Peyer's patch (tissue), 4 donors: ENCODE data around the gene ERCC2.

ENCODE experiments used
- POLR2A ChIP-seq, 2 donors: fragments of 450-650 bp; IDR thresholded peaks; one replicate each; pipeline ENCODE4 v1.5.1; 2017; ENCODE audit warnings: antibody characterized with exemption in 2 of 2, mild to moderate bottlenecking in 2 of 2, moderate library complexity in 2 of 2
- TF ChIP-seq, protein P1 (sequence below), 6 experiments: fragments of 450-650 bp in 4 of 6; fragments of 200-600 bp in 2 of 6; sonication (generic) in 1 of 6; IDR thresholded peaks; one replicate each; pipeline ENCODE4 v1.5.1; 2017 to 2019; ENCODE audit warnings: antibody characterized with exemption in 6 of 6, mild to moderate bottlenecking in 3 of 6, moderate library complexity in 1 of 6

DNA sequence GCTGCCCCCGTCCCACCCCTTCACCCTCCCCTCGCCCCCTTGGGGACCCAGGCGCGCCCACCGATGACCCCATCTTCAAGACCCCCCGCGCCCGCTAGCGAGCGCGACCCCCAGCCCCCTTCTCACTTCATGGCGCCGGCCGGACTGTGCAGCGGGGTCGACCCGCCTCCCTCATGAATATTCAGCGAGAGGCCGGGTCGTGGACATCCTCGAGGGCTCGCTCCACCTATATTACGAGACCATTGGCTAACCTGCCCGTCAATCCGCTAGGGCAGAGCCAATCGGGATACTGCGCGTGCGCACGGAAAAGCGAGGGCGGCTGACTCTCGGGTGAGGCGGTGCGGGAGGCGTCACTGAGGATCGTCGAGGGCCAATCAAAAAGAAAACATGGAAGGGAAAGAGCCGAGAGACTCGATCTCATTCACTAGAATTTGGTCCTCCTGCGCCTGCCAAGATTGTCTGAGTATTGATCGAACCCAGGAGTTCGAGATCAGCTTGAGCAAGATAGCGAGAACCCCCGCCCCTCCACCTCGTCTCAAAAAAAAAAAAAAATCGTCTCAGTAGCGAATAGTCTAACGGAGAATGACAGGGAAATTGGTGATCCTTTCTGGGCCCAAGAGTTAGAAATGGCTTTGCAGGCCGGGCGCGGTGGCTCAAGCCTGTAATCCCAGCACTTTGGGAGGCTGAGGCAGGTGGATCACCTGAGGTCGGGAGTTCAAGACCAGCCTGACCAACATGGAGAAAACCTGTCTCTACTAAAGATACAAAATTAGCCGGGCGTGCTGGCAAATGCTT is at the start of gene ERCC2:
- TF ChIP-seq, protein P1, sequence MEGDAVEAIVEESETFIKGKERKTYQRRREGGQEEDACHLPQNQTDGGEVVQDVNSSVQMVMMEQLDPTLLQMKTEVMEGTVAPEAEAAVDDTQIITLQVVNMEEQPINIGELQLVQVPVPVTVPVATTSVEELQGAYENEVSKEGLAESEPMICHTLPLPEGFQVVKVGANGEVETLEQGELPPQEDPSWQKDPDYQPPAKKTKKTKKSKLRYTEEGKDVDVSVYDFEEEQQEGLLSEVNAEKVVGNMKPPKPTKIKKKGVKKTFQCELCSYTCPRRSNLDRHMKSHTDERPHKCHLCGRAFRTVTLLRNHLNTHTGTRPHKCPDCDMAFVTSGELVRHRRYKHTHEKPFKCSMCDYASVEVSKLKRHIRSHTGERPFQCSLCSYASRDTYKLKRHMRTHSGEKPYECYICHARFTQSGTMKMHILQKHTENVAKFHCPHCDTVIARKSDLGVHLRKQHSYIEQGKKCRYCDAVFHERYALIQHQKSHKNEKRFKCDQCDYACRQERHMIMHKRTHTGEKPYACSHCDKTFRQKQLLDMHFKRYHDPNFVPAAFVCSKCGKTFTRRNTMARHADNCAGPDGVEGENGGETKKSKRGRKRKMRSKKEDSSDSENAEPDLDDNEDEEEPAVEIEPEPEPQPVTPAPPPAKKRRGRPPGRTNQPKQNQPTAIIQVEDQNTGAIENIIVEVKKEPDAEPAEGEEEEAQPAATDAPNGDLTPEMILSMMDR (IDR thresholded peaks at IDR 0.05), result no peak
- no peak for TF ChIP-seq POLR2A (IDR thresholded peaks at IDR 0.05)
